Duodenal mucosa (tissue), 2 donors: ENCODE results near the gene MARCHF6.
"Not testable (repeated sequence)": the region's sequence is repeated elsewhere in the genome, so short reads cannot be mapped to it uniquely, and the experiment has no call there.

Experiments
- H3K27ac ChIP-seq: one replicate; pipeline ENCODE4 v1.7.0; 2013; ENCODE audit warnings: low read depth, low read length
- H3K27me3 ChIP-seq, 2 donors: one replicate each; pipeline ENCODE4 v1.7.0; 2013; ENCODE audit warnings: low read length in 2 of 2, control low read depth in 1 of 2; ENCODE audit not compliant: insufficient read depth in 2 of 2, control insufficient read depth in 1 of 2
- H3K36me3 ChIP-seq, 2 donors: one replicate each; pipeline ENCODE4 v1.7.0; 2013; ENCODE audit warnings: low read length in 2 of 2, control low read depth in 1 of 2; ENCODE audit not compliant: insufficient read depth in 2 of 2, control insufficient read depth in 1 of 2
- H3K4me1 ChIP-seq, 2 donors: one replicate each; pipeline ENCODE4 v1.7.0; 2013; ENCODE audit warnings: low read length in 2 of 2, control low read depth in 1 of 2; ENCODE audit not compliant: insufficient read depth in 2 of 2, control insufficient read depth in 1 of 2
- H3K4me3 ChIP-seq, 2 donors: one replicate each; pipeline ENCODE4 v1.7.0; 2013; ENCODE audit warnings: low read length in 2 of 2, low read depth in 1 of 2
- H3K9ac ChIP-seq, 2 donors: one replicate each; pipeline ENCODE4 v1.7.0; 2013; ENCODE audit warnings: low read length in 2 of 2, low read depth in 1 of 2
- H3K9me3 ChIP-seq, 2 donors: one replicate each; pipeline ENCODE4 v1.7.0; 2013; ENCODE audit warnings: low read length in 2 of 2, control low read depth in 1 of 2; ENCODE audit not compliant: control insufficient read depth in 1 of 2

Gene MARCHF6

GRCh38 chr5:10377081-10377480, 23.6 kb downstream of the MARCHF6 start:
- H3K4me1 ChIP-seq, result peaks cover 9 to 15% of the 10 kb centered on the region in 2 donors

GRCh38 chr5:10381803-10382202, 28.3 kb downstream of the MARCHF6 start:
- Histone ChIP-seq H3K9ac (no peak overlapping the region), H3K36me3 (peaks cover 21 to 28% of the 10 kb centered on the region in 2 donors), H3K27me3 (no peaks in the 10 kb centered on the region)

More at GRCh38 chr5:10377081-10377480, 23.6 kb downstream of the MARCHF6 start:
- H3K9me3 ChIP-seq, result no peaks in the 10 kb centered on the region
- H3K4me3 ChIP-seq, result no peak overlapping the region
- H3K27ac ChIP-seq, result no peak overlapping the region
- no peak overlapping the region for H3K9ac ChIP-seq
- no peaks in the 10 kb centered on the region for H3K27me3 ChIP-seq
- peaks cover 16 to 21% of the 10 kb centered on the region in 2 donors for H3K36me3 ChIP-seq

GRCh38 chr5:10384483-10384882, 31.0 kb downstream of the MARCHF6 start:
- Histone ChIP-seq H3K27ac (no peak overlapping the region), H3K4me1 (no peaks in the 10 kb centered on the region), H3K9ac (no peak overlapping the region), H3K27me3 (no peaks in the 10 kb centered on the region), H3K36me3 (peaks cover 26 to 39% of the 10 kb centered on the region in 2 donors), H3K9me3 (no peaks in the 10 kb centered on the region), H3K4me3 (no peak overlapping the region)

More at GRCh38 chr5:10381803-10382202, 28.3 kb downstream of the MARCHF6 start:
- Histone ChIP-seq H3K4me1 (no peaks in the 10 kb centered on the region), H3K27ac (no peak overlapping the region), H3K9me3 (no peaks in the 10 kb centered on the region), H3K4me3 (no peak overlapping the region)

GRCh38 chr5:10387690-10388089, 34.2 kb downstream of the MARCHF6 start:
- no peaks in the 10 kb centered on the region for H3K27me3 ChIP-seq
- H3K4me3 ChIP-seq, result no peak overlapping the region
- H3K9ac ChIP-seq, result no peak overlapping the region
- peaks cover 35 to 52% of the 10 kb centered on the region in 2 donors for H3K36me3 ChIP-seq
- H3K9me3 ChIP-seq, result no peaks in the 10 kb centered on the region
- H3K4me1 ChIP-seq, result no peaks in the 10 kb centered on the region
- H3K27ac ChIP-seq, result no peak overlapping the region

- Histone ChIP-seq H3K9ac (no peak overlapping the region), H3K4me1 (no peaks in the 10 kb centered on the region), H3K9me3 (no peaks in the 10 kb centered on the region), H3K36me3 (peaks cover 44 to 60% of the 10 kb centered on the region in 2 donors), H3K27ac (no peak overlapping the region), H3K27me3 (no peaks in the 10 kb centered on the region), H3K4me3 (no peak overlapping the region)
Observed at GRCh38 chr5:10391130-10391529, 37.6 kb downstream of the MARCHF6 start.

- H3K4me3 ChIP-seq, H3K27ac ChIP-seq, H3K9me3 ChIP-seq, H3K4me1 ChIP-seq, H3K27me3 ChIP-seq, H3K9ac ChIP-seq: not testable (repeated sequence)
- H3K36me3 ChIP-seq, result peaks cover 48 to 62% of the 10 kb centered on the region in 2 donors
Observed at GRCh38 chr5:10392567-10393328, 39.3 kb downstream of the MARCHF6 start.

- Histone ChIP-seq H3K36me3 (peaks cover 50 to 63% of the 10 kb centered on the region in 2 donors), H3K4me1 (no peaks in the 10 kb centered on the region), H3K4me3 (no peak overlapping the region), H3K27ac (no peak overlapping the region), H3K9ac (no peak overlapping the region), H3K9me3 (no peaks in the 10 kb centered on the region), H3K27me3 (no peaks in the 10 kb centered on the region)
Observed at GRCh38 chr5:10393491-10393890, 40.0 kb downstream of the MARCHF6 start.

- H3K27ac ChIP-seq, result no peak overlapping the region
- peaks cover 52 to 62% of the 10 kb centered on the region in 2 donors for H3K36me3 ChIP-seq
- H3K4me1 ChIP-seq, result no peaks in the 10 kb centered on the region
Observed at GRCh38 chr5:10396552-10396951, 43.1 kb downstream of the MARCHF6 start.

GRCh38 chr5:10399839-10400238, 46.3 kb downstream of the MARCHF6 start:
- no peak overlapping the region for H3K9ac ChIP-seq
- H3K27ac ChIP-seq, result no peak overlapping the region
- no peaks in the 10 kb centered on the region for H3K27me3 ChIP-seq
- no peaks in the 10 kb centered on the region for H3K9me3 ChIP-seq
- no peak overlapping the region for H3K4me3 ChIP-seq
- peaks cover 46 to 69% of the 10 kb centered on the region in 2 donors for H3K36me3 ChIP-seq
- H3K4me1 ChIP-seq, result no peaks in the 10 kb centered on the region

More at GRCh38 chr5:10396552-10396951, 43.1 kb downstream of the MARCHF6 start:
- Histone ChIP-seq H3K27me3 (no peaks in the 10 kb centered on the region), H3K9me3 (no peaks in the 10 kb centered on the region), H3K4me3 (no peak overlapping the region), H3K9ac (no peak overlapping the region)

GRCh38 chr5:10400411-10400810, 46.9 kb downstream of the MARCHF6 start:
- Histone ChIP-seq H3K9me3 (no peaks in the 10 kb centered on the region), H3K27me3 (no peaks in the 10 kb centered on the region), H3K27ac (no peak overlapping the region), H3K4me1 (no peaks in the 10 kb centered on the region), H3K36me3 (peaks cover 49 to 67% of the 10 kb centered on the region in 2 donors), H3K9ac (no peak overlapping the region), H3K4me3 (no peak overlapping the region)
